HG03097 (cell line): ENCODE results near the gene PCP4L1.

Source experiments
- ATAC-seq: cut with Tn5 transposase; IDR thresholded peaks from one replicate; pipeline ENCODE4 v1.9.1; 2021; ENCODE audit not compliant: unreplicated experiment, low FRiP score

PCP4L1 gene

DNA sequence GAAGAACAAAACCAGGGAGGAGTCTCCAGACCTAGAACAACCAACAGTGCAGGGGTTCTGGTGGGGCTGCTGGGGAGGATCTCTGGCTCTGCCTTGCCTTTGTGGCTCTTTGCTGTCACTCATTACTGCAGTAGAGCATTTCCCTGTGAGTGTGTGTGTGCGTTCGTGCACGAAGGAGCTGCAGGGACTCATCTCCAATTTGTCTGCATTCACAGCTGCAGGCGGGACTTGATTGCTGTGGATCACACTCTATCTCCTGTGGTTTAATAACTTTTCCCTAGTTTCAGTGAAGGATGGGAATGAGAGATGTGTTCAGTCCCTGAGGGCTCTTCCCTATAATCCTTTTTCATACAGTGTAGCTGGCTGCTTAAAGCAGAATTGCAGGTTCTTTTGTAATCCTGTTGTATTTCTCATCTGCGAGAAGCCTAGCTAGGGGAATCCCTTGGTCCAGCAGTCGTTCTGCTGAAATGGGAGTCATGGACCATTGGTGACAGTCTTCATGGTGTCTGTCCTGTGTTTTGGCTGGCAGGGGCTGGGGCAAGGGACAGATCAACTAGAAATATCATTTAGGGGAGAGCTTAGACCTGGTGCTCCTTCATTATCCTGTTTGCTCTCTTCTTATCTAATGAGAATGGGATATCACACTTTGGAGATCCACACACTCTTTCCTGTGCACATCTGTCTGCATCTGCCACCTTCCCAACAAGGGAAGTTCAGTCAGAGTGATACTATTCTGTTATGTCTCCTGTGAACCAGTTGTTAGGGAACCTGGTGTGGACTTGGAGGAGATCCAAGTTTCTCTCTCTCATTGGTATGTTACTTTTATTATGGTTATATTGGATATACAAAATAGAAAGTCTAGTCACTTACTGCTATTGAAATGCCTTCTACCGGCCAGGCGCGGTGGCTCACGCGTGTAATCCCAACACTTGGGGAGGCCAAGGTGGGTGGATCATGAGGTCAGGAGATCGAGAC, 3.0 kb downstream of the PCP4L1 start:
- no peak for ATAC-seq

DNA sequence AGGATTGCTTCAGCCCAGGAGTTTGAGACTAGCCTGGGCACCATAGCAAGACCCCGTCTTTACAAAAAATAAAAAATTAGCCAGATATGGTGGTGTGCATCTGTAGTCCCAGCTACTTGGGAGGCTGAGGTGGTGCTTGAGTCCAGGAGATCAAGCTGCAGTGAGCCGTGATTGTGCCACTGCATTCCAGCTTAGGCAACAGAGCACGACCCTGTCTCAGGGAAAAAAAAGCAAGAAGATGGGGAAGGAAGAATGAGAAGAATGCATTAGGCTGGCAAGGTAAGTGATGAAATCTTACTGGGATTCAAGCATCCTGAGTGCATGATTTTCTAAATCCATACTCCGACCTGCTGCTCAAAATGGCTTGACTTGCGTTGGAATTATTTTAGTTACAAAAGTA, 6.8 kb downstream of the PCP4L1 start:
- no peak for ATAC-seq

DNA sequence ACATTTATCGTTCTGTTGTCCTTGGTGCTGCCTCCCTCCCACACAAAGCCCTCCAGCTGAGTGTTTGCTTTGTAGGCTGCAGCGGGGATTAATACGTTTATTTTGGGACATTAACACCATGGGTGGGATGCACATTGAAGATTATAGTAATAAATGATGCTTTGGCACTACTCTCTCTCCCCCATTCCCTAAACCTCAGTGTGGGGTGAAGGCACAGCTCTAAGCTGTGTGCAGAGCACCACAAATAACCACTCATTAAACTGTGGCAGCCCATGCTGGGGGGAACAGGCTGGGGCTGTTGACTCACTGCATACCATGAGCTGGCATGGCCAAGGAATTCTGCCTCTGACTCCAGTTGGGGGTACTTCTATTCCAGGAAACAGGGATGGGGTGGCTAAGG, 7.7 kb downstream of the PCP4L1 start:
- no peak for ATAC-seq

DNA sequence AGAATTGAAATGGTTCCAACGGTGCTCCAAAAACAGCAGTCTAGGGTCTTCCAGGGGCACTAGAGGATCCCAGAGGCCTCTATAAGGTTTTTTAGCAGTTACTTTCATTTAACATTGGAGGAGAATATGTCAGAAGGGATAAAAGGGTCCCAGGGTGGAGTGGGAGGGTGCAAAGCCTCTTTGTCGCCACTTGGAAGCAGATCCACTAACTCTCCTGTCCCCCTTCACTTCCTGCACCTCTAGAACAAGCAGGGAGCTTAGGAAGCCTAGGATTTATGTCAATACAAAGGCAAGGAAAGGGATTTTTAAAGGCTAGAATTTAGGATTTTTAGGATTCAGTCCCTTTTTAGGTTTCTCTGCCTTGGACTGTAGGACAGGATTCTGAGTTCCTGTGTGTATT, 8.3 kb downstream of the PCP4L1 start:
- no peak for ATAC-seq

DNA sequence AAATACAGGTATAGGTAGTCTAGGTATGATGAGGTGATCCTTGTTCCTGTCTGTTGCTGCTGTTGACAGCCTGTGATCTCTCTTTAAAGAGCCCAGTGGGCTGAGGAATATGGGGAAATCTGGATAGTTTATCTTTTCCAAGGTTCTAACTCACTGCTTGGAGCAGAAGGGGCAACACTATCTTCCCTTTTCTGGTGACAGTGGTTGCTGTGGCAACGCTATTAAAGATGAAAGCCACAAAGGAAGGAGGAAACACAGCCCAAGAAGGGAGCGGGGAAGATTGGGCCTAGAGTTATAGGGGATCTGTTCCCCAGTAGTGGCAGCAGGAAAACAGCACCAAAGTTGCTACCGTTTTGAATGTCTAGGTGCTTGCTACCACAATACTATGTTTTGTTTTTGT, 8.8 kb downstream of the PCP4L1 start:
- no peak for ATAC-seq

DNA sequence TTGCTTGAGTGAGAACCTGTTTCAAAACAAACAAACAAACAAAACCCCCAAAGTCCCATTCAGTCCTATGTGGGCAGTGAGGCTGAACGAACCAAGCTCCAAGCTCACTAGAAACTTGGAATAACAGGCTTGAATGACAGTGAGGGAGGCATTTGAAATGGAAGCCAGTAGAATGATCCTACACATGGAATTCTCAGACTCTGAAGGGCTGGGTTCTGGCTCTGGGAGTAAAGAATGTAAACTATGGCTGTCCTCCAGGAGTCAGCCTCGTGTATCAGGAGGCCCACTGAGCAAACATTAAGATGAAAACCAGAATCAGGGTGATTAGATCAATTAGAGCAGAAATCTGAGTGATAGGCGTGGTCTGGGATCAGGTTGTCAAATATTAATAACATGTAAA, 14.9 kb downstream of the PCP4L1 start:
- ATAC-seq: no peak

DNA sequence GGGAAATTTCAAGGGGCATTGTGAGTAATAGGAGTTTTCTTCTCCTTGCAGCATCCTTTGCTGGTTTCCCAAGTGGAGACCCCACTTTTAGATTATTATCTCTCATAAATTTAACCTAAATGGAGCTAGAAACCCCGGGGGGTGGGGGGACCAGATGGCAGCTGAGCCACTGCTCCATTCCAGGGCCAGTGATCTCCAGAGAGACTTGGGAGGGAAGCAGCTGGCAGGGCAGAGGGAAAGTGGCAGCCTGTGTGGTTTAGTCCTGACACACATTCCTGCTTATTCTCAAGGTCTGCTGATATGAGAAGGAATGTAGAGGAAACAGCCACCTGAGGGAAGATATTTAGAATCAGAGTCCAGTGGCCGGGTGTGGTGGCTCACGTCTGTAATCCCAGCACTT, 16.3 kb downstream of the PCP4L1 start:
- ATAC-seq: no peak

DNA sequence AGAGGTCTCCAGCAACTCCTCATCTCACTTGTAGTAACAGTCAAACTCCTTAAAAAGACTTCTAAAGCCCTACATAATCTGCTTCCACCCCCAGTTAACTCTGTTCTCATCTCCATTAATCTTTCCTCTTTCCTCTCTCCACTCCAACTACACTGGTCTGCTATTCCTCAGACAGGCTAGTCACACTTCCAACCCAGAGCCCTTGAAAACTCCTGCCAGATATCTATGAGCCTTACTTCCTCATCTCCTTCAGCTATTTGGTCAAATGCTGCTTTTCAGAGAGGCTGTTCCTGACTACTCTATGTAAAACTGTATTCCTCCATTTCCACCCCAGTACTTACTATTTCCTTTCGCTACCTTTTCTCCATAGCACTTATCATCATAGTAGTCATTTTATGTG, 24.4 kb downstream of the PCP4L1 start:
- no peak for ATAC-seq

DNA sequence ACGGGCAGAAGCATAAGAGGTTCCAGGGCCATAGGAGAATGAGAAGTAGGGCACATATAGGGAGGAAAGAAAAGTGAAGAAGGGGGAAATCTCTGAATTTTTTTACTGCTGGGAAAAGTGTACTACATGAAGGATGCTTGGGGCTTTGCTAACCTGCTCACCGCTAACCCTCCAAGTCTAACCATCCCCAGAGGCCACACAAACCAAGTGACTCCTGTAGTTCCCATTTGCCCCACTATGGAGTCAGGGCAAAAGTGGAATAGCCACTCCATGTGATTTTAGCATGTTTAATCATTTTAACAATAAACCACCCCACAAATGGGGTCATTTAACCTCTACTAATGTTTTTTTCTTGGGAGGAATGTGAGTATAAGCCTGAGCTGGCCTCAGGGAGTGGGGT, 26.6 kb downstream of the PCP4L1 start:
- no peak for ATAC-seq

DNA sequence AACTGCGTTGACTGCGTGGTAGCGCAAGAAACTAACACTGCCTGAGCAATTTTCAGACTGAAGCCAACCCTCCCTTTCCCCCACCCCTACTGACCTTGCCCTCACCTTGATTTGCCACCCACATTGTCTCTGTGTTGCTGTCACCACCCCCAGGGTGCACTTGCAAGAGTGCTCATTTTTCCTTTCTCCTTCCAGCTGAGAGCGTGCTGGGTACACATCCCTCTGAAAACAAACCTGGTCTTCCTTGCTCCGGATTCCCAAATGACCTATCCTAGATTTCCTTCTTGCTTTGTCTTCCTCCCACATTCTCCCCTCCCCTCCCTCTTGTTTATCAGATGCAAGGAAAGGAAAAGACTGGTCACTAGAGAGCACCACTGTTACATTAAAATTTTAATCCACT, 27.0 kb downstream of the PCP4L1 start:
- no peak for ATAC-seq

DNA sequence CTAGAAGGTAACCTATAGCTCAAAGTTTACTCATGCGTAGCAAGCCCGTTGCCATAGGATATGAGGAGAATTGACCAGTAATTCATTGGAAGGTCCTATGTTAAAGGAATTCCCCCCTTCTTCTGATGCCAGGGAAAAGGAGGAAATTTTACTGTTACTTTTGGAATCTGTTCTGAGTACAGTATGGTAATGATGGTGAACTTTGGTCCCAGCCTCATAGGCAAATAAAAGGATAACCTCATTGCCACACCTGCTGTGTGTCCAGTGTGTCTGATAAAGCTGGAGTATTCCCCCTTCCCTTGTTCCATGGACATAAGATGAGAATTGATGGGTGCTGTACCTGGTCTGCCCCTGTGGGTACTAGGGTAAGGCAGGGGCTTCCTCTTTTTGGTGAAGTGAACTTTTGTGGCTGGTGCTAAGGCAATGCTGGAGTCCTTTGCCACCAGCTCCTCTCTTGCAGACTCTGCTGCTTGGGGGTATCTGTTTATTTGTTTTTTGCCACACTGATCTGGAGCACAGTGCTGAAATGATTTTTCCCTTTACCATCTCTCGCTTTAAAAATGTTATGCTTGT, 29.0 kb downstream of the PCP4L1 start:
- no peak for ATAC-seq

DNA sequence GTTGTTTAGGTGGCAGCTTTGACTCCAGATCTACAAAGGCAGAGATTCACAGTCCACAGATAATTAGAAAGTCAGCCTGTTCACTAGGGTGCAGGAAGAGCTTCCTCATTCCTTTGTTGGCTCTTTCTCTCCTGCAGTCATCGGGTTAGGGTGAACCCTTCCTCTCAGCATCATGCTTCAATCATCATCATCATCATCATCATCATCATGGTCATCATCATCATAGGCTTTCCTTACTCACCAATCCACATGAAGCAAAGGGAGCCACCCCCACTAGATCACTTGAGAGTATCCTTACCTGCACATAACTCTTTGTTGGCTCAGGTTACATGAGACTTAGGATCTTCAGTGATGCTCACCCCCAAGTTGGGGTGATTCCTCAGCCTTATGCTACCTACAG, 32.2 kb downstream of the PCP4L1 start:
- ATAC-seq: no peak

DNA sequence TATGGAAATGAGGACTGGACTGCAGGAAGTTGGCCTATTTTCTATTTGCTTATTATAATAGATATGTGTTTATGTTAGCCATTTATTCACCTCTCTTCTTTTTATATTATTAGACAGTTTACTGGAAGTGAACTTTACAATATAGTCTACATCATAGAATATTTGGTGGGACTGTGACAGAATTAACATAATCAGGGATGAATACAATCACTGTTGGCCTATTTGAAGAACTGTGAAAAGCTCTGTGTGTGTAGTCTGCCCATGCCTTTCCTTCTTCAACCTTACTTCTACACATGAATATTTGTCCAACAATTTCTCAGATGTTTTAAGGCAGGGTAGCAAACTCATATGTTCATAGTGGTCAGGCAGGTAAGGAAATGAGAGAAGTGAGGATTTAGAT, 38.9 kb downstream of the PCP4L1 start:
- ATAC-seq: no peak

DNA sequence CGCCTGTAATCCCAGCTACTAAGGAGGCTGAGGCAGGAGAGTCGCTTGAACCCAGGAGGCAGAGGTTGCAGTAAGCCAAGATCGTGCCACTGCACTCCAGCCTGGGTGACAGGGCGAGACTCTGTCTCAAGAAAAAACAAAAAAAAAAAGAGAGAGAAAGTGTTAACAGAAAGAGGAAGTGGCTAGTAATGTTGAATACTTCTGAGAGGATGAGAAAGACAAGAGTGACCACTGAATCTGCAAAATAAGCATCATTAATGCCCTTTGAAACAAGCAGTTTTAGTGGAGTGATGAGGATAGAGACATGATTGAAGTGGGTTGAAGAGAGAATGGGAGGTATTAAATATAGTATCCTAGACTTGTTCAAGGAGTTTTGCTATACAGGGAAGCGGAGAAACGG, 39.6 kb downstream of the PCP4L1 start:
- no peak for ATAC-seq

DNA sequence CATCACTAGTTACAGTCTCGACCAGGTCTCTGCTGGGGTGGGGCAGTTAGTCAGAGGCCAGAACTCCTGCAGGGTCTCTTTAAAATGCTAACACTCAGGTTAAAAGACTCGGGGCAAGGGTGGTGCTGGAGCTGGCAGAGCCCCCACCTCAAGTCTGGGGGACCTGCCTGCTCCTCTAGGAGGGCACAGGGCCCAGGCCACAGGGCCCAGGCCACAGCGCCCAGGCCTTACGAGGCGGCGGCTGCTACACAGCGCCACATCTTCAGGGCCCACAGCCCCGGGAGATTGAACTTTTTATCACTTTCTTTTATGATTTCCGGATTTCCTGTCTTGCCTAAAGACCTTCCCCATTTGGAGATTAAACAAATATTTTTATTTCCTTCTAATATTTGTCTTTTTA, 40.8 kb downstream of the PCP4L1 start:
- ATAC-seq: no peak

DNA sequence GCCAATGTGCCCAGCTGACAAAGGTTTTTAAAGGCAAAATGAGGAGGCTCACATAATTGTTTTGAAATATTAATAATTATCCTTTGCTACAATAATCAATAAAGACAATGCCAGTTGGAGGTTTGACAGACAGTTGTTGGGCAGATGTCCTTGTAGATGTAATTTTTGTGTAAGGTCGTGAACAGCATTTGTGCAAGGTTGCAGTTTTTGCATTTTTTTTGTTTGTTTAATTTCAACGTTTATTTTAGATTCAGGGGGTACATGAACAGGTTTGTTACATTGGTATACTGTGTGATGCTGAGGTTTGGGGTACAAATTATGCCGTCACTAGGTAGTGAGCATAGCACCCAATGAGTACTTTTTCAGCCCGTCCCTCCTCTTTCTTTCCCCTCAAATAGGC, 41.9 kb downstream of the PCP4L1 start:
- no peak for ATAC-seq

DNA sequence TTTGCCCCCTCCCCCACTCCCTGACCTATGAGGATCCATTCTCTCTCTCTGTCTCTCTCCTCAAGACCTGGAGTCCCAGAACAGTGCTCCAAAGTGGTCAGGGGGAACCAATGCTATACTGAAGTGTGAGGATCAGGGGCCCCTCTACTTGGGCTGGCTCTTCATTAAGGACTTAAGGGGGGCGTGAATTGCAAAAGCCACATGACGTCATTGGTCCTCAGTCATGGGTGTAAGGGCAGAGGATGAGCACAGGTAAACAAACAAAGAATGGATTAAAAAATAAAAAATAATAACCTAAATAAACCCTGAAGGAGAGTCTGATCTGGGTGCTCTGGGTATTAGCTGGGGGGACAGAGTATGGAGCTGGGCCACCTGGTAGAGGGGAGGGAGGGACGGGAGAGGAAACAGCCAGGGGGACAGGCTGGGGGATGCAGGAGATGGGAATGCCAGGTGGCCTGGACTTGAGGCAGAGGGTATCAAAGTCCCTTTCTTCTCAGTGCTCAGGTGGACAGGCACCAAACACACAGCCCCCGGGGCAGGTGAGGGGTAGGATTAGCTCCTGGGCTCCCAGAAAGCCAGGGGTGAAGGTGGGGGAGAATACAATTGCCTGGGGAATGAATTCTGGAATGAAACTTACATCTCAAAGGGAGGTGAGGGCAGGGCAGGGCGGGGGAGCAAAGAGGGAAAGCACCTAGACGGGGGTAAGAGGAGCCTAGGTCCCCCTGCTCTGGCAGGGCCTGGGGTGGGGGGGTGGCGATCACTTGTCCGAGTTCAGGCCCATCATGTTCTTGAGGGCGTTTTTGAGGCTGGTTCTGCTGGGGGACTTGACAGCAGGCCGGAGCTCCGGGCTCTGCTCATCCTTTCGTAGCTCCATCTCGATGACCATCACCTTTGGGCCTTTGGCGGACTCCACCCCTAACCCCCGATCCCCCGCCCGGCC, 46.7 kb downstream of the PCP4L1 start:
- no peak for ATAC-seq

DNA sequence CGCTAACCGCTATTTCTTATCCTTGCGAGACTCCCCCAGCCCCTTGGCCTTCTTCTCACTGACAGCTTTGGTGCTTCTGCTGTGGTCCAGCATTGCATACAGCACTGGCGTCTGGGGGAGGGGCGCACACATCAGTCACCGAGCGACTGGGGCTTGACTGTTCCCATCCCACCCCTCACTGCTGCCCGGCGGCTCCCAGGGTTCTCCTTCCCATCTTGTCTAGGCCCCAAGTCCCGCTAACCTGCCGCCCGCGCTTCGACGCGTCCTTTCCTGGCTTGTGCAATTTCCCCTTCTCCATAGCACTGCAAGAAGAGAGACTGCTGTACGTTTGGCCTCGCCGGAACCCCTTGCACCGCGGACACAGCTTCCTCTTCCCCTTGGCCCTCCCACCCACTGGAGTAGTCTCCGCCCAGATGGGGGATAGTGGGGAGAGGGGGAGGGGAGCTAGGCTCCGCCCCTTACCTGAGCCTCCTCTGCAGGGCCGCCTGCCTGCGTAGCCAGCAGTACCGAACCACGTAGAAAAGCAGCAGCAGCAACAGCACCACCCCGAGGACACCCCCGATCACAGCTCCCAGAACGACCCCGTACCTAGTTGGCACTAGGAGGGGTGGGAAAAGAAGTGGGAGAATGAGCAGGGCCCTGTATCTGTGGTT, 47.4 kb downstream of the PCP4L1 start:
- ATAC-seq: peak; percentile 57

DNA sequence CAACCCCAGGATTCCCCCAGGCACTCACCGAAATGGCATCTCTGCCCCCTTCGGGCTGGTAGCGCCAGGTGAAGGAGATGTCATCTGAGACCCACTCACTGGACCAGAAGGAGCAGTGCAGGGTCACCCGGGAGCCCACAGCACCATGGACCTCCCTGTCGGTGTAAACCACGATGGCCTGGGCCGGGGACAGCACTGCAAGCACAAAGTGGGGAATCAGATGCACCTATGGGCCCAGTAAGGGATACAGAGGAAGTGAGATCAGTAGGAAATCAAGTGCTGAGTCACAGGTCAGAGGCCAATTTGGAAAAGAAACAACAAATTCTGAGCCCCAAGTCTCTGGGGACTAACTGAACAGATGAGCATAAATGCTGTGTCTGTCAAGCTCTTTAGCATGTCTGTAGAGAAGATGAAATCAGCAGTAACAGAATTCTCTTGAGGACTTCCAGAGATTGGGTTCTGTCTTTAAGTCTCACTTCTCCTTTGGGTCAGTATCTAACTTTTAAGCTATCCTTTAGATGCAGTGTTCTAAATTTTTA, 48.8 kb downstream of the PCP4L1 start:
- no peak for ATAC-seq

DNA sequence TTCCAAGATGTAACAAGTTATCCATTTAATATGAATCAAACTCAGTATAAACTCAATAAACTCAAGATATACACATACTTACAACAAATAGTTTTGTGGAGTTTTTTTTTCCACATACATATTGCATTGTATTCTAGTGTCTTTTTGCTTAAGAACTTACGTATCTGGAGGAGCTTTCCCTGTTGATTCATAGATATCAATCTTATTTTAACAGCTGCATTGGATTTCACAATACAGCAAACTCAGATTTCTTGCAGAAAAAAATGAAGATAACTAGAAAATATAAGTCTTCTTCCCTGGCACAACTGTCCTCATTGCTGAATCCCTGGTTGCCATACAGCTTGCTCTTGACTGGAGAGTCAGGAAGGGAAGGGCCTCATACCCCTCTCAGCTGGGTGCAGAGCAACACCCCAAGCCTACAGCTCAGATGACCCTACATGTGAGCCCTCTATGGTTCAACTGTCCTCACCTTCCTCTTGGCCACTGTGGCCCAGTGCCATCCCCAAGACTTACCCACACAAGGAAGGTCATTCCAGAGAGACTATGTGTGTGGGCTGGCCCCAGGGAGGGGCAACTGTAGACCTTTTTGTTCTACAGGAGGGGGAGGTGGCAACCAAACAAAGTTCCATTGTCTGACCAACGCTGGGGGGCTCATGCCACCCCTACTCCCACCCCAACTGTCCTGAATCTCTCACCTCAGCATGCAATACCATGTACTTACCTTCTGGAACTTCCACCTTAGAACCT, 49.5 kb downstream of the PCP4L1 start:
- no peak for ATAC-seq
